ENCODE results near the gene PI16.
A peak's percentile ranks its signal among the peaks of the same experiment; 100 is the strongest.

Gene PI16

GRCh38 chr6:36954262-36954931 lies at the start of gene PI16:
Gene PI16 (plus strand): TSS chr6:36954738. CDS start chr6:36954761, 23 bp downstream.
- H3K36me3 ChIP-seq (ENCODE audit: insufficient read depth, low read length): no peaks in the 10 kb centered on the region
- peaks cover 20% of the 10 kb centered on the region for H3K4me1 ChIP-seq (ENCODE audit: control insufficient read depth, insufficient read depth, low read length, unreplicated experiment)
- H2AFZ ChIP-seq (ENCODE audit: low read length, unreplicated experiment): no peak within 1 kb of the TSS
- no peaks in the 10 kb centered on the region for H3K27me3 ChIP-seq (ENCODE audit: insufficient read depth, low read length)
- H3K79me2 ChIP-seq (ENCODE audit: control insufficient read depth, insufficient read depth, low read length, unreplicated experiment): no peaks in the 10 kb centered on the region
- no peak within 1 kb of the TSS for H3K27ac ChIP-seq (ENCODE audit: low read depth, low read length)
- H3K4me3 ChIP-seq (ENCODE audit: low read depth, low read length): no peak within 1 kb of the TSS

- H3K36me3 ChIP-seq (ENCODE audit: insufficient read depth, low read length): peaks cover 19% of the 10 kb centered on the region; the same call in 1 of the 2 replicates
- H3K79me2 ChIP-seq (ENCODE audit: control insufficient read depth, insufficient read depth, low read length, unreplicated experiment): no peaks in the 10 kb centered on the region
- no peaks in the 10 kb centered on the region for H3K4me1 ChIP-seq (ENCODE audit: control insufficient read depth, insufficient read depth, low read length, unreplicated experiment)
- H2AFZ ChIP-seq (ENCODE audit: low read length, unreplicated experiment): no peak overlapping the region
- no peak overlapping the region for H3K27ac ChIP-seq (ENCODE audit: low read depth, low read length)
- no peak overlapping the region for H3K4me3 ChIP-seq (ENCODE audit: low read depth, low read length)
- H3K27me3 ChIP-seq (ENCODE audit: insufficient read depth, low read length): no peaks in the 10 kb centered on the region
Measured at GRCh38 chr6:36904851-36905393, 49.6 kb upstream of the PI16 start.

- no peak overlapping the region for H3K4me3 ChIP-seq (ENCODE audit: low read depth, low read length)
- peaks cover 3% of the 10 kb centered on the region for H3K4me1 ChIP-seq (ENCODE audit: control insufficient read depth, insufficient read depth, low read length, unreplicated experiment)
- no peak overlapping the region for H3K27ac ChIP-seq (ENCODE audit: low read depth, low read length)
- no peak overlapping the region for H2AFZ ChIP-seq (ENCODE audit: low read length, unreplicated experiment)
- H3K79me2 ChIP-seq (ENCODE audit: control insufficient read depth, insufficient read depth, low read length, unreplicated experiment): no peaks in the 10 kb centered on the region
- H3K36me3 ChIP-seq (ENCODE audit: insufficient read depth, low read length): peaks cover 19% of the 10 kb centered on the region; the same call in 1 of the 2 replicates
- H3K27me3 ChIP-seq (ENCODE audit: insufficient read depth, low read length): no peaks in the 10 kb centered on the region
Measured at GRCh38 chr6:36906539-36907325, 47.8 kb upstream of the PI16 start.

GRCh38 chr6:36907781-36908180 lies 46.8 kb upstream of the PI16 start:
- no peaks in the 10 kb centered on the region for H3K27me3 ChIP-seq (ENCODE audit: insufficient read depth, low read length)
- no peak overlapping the region for H3K27ac ChIP-seq (ENCODE audit: low read depth, low read length)
- peaks cover 13% of the 10 kb centered on the region for H3K4me1 ChIP-seq (ENCODE audit: control insufficient read depth, insufficient read depth, low read length, unreplicated experiment)
- no peaks in the 10 kb centered on the region for H3K79me2 ChIP-seq (ENCODE audit: control insufficient read depth, insufficient read depth, low read length, unreplicated experiment)
- H2AFZ ChIP-seq (ENCODE audit: low read length, unreplicated experiment): no peak overlapping the region
- H3K36me3 ChIP-seq (ENCODE audit: insufficient read depth, low read length): peaks cover 9% of the 10 kb centered on the region; the same call in 1 of the 2 replicates
- no peak overlapping the region for H3K4me3 ChIP-seq (ENCODE audit: low read depth, low read length)

- H3K4me1 ChIP-seq (ENCODE audit: control insufficient read depth, insufficient read depth, low read length, unreplicated experiment): peaks cover 23% of the 10 kb centered on the region
Measured at GRCh38 chr6:36908747-36909146, 45.8 kb upstream of the PI16 start.

GRCh38 chr6:36912030-36912454 lies 42.5 kb upstream of the PI16 start:
- no peak overlapping the region for H2AFZ ChIP-seq (ENCODE audit: low read length, unreplicated experiment)
- H3K27ac ChIP-seq (ENCODE audit: low read depth, low read length): peak overlapping the region; percentile 51; the same call in 1 of the 2 replicates
- no peaks in the 10 kb centered on the region for H3K36me3 ChIP-seq (ENCODE audit: insufficient read depth, low read length)
- H3K79me2 ChIP-seq (ENCODE audit: control insufficient read depth, insufficient read depth, low read length, unreplicated experiment): no peaks in the 10 kb centered on the region
- no peaks in the 10 kb centered on the region for H3K27me3 ChIP-seq (ENCODE audit: insufficient read depth, low read length)
- H3K4me1 ChIP-seq (ENCODE audit: control insufficient read depth, insufficient read depth, low read length, unreplicated experiment): peaks cover 29% of the 10 kb centered on the region
- no peak overlapping the region for H3K4me3 ChIP-seq (ENCODE audit: low read depth, low read length)

More at GRCh38 chr6:36908747-36909146, 45.8 kb upstream of the PI16 start:
- H3K36me3 ChIP-seq (ENCODE audit: insufficient read depth, low read length): peaks cover 4% of the 10 kb centered on the region; the same call in 1 of the 2 replicates
- no peak overlapping the region for H3K27ac ChIP-seq (ENCODE audit: low read depth, low read length)
- H2AFZ ChIP-seq (ENCODE audit: low read length, unreplicated experiment): no peak overlapping the region
- no peak overlapping the region for H3K4me3 ChIP-seq (ENCODE audit: low read depth, low read length)
- no peaks in the 10 kb centered on the region for H3K27me3 ChIP-seq (ENCODE audit: insufficient read depth, low read length)
- no peaks in the 10 kb centered on the region for H3K79me2 ChIP-seq (ENCODE audit: control insufficient read depth, insufficient read depth, low read length, unreplicated experiment)

GRCh38 chr6:36912586-36912985 lies 42.0 kb upstream of the PI16 start:
- Histone ChIP-seq H3K79me2 (ENCODE audit: control insufficient read depth, insufficient read depth, low read length, unreplicated experiment) (no peaks in the 10 kb centered on the region), H2AFZ (ENCODE audit: low read length, unreplicated experiment) (no peak overlapping the region), H3K4me1 (ENCODE audit: control insufficient read depth, insufficient read depth, low read length, unreplicated experiment) (peaks cover 35% of the 10 kb centered on the region), H3K27ac (ENCODE audit: low read depth, low read length) (peak overlapping the region; percentile 51), H3K27me3 (ENCODE audit: insufficient read depth, low read length) (no peaks in the 10 kb centered on the region), H3K4me3 (ENCODE audit: low read depth, low read length) (peak overlapping the region; percentile 12), H3K36me3 (ENCODE audit: insufficient read depth, low read length) (no peaks in the 10 kb centered on the region)

GRCh38 chr6:36913082-36913481 lies 41.5 kb upstream of the PI16 start:
- Histone ChIP-seq H3K36me3 (ENCODE audit: insufficient read depth, low read length) (no peaks in the 10 kb centered on the region), H3K27ac (ENCODE audit: low read depth, low read length) (peak overlapping the region; percentile 51), H3K27me3 (ENCODE audit: insufficient read depth, low read length) (no peaks in the 10 kb centered on the region), H3K4me1 (ENCODE audit: control insufficient read depth, insufficient read depth, low read length, unreplicated experiment) (peaks cover 40% of the 10 kb centered on the region), H2AFZ (ENCODE audit: low read length, unreplicated experiment) (no peak overlapping the region), H3K79me2 (ENCODE audit: control insufficient read depth, insufficient read depth, low read length, unreplicated experiment) (no peaks in the 10 kb centered on the region), H3K4me3 (ENCODE audit: low read depth, low read length) (peak overlapping the region; percentile 12)

- no peaks in the 10 kb centered on the region for H3K27me3 ChIP-seq (ENCODE audit: insufficient read depth, low read length)
- H3K27ac ChIP-seq (ENCODE audit: low read depth, low read length): no peak overlapping the region
- no peak overlapping the region for H3K4me3 ChIP-seq (ENCODE audit: low read depth, low read length)
- no peak overlapping the region for H2AFZ ChIP-seq (ENCODE audit: low read length, unreplicated experiment)
- H3K4me1 ChIP-seq (ENCODE audit: control insufficient read depth, insufficient read depth, low read length, unreplicated experiment): peaks cover 52% of the 10 kb centered on the region
- H3K79me2 ChIP-seq (ENCODE audit: control insufficient read depth, insufficient read depth, low read length, unreplicated experiment): no peaks in the 10 kb centered on the region
- H3K36me3 ChIP-seq (ENCODE audit: insufficient read depth, low read length): no peaks in the 10 kb centered on the region
Measured at GRCh38 chr6:36914227-36914794, 40.2 kb upstream of the PI16 start.

GRCh38 chr6:36915599-36915998 lies 38.9 kb upstream of the PI16 start:
- no peak overlapping the region for H3K4me3 ChIP-seq (ENCODE audit: low read depth, low read length)
- no peaks in the 10 kb centered on the region for H3K27me3 ChIP-seq (ENCODE audit: insufficient read depth, low read length)
- no peaks in the 10 kb centered on the region for H3K79me2 ChIP-seq (ENCODE audit: control insufficient read depth, insufficient read depth, low read length, unreplicated experiment)
- H2AFZ ChIP-seq (ENCODE audit: low read length, unreplicated experiment): no peak overlapping the region
- peak overlapping the region; percentile 9; the same call in 1 of the 2 replicates for H3K27ac ChIP-seq (ENCODE audit: low read depth, low read length)
- H3K4me1 ChIP-seq (ENCODE audit: control insufficient read depth, insufficient read depth, low read length, unreplicated experiment): peaks cover 64% of the 10 kb centered on the region
- no peaks in the 10 kb centered on the region; the same call in 1 of the 2 replicates for H3K36me3 ChIP-seq (ENCODE audit: insufficient read depth, low read length)
